PC-3 (cell line): Measurements from ENCODE around the gene KIF11.

Experiments
- EZH2 ChIP-seq: fragments of 300-600 bp; sonication (generic); IDR thresholded peaks from one replicate; pipeline ENCODE4 v1.6.1; 2017; ENCODE audit warnings: antibody characterized with exemption, mild to moderate bottlenecking, low read length; ENCODE audit not compliant: unreplicated experiment
- TF ChIP-seq, protein P1 (sequence below): fragments of 300-600 bp; sonication (generic); conservative IDR thresholded peaks from 2 replicates; pipeline ENCODE4 v1.5.1; 2017; ENCODE audit warnings: antibody characterized with exemption, low read depth, mild to moderate bottlenecking, low read length

- TF ChIP-seq, protein P1, sequence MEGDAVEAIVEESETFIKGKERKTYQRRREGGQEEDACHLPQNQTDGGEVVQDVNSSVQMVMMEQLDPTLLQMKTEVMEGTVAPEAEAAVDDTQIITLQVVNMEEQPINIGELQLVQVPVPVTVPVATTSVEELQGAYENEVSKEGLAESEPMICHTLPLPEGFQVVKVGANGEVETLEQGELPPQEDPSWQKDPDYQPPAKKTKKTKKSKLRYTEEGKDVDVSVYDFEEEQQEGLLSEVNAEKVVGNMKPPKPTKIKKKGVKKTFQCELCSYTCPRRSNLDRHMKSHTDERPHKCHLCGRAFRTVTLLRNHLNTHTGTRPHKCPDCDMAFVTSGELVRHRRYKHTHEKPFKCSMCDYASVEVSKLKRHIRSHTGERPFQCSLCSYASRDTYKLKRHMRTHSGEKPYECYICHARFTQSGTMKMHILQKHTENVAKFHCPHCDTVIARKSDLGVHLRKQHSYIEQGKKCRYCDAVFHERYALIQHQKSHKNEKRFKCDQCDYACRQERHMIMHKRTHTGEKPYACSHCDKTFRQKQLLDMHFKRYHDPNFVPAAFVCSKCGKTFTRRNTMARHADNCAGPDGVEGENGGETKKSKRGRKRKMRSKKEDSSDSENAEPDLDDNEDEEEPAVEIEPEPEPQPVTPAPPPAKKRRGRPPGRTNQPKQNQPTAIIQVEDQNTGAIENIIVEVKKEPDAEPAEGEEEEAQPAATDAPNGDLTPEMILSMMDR, result no peak
- no peak for TF ChIP-seq EZH2
Observed at GRCh38 chr10:92638037-92638436, 45.1 kb downstream of the KIF11 start.
